GM21423 (cell line): ENCODE results near the gene EIF4A3.

ENCODE experiments used
- ATAC-seq: cut with Tn5 transposase; IDR thresholded peaks from one replicate; pipeline ENCODE4 v1.9.1; 2021; ENCODE audit warnings: mild to moderate bottlenecking, moderate library complexity; ENCODE audit not compliant: unreplicated experiment

Gene EIF4A3

DNA sequence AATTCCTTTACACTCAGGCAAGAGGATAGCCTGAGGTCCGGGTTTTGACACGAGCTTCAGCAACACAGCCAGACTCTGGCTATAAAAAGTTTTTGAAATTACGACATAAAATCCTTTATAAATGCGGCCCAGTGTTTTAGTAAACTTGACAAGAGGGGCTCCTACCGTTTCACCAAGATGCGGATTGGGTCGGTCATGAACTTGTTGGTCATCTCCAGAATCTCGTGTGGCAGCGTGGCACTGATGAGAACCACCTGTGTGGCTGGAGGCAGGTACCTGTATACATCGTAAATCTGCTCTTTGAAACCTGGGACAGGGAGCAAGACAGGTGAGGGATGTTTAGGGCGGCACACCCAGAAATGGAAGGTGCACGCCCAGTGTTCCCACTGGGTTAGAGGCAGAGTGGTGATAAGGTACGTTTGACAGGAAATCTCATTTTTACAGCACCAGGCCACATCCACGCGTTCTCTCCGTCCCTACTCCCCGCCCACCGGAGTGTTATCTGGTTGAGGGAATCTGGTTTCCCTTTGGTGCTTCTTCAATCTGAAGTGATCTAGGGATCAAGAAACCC is 8.0 kb downstream of the EIF4A3 start:
- ATAC-seq: no peak

- ATAC-seq: no peak
Observed at GRCh38 chr17:80137131-80137530, 9.8 kb downstream of the EIF4A3 start.

GRCh38 chr17:80133626-80133970 is 13.3 kb downstream of the EIF4A3 start:
- ATAC-seq: no peak

GRCh38 chr17:80132906-80133625 is 13.9 kb downstream of the EIF4A3 start:
- ATAC-seq: no peak

GRCh38 chr17:80130992-80131391 is 15.9 kb downstream of the EIF4A3 start:
- no peak for ATAC-seq

- ATAC-seq: no peak
Observed at GRCh38 chr17:80129006-80129565, 17.8 kb downstream of the EIF4A3 start.

DNA sequence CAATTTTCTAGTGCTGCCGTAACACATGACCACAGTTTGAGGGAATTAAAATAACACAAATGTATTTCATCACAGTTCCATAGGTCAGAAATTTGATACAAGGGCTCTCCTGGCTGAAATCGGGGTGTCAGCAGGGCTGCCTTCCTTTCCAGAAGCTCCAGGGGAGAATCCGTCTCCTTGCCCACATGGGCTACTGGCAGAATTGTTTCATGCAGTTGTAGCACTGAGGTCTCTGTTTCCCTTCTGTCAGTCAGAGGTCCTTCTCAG is 20.5 kb downstream of the EIF4A3 start:
- no peak for ATAC-seq

DNA sequence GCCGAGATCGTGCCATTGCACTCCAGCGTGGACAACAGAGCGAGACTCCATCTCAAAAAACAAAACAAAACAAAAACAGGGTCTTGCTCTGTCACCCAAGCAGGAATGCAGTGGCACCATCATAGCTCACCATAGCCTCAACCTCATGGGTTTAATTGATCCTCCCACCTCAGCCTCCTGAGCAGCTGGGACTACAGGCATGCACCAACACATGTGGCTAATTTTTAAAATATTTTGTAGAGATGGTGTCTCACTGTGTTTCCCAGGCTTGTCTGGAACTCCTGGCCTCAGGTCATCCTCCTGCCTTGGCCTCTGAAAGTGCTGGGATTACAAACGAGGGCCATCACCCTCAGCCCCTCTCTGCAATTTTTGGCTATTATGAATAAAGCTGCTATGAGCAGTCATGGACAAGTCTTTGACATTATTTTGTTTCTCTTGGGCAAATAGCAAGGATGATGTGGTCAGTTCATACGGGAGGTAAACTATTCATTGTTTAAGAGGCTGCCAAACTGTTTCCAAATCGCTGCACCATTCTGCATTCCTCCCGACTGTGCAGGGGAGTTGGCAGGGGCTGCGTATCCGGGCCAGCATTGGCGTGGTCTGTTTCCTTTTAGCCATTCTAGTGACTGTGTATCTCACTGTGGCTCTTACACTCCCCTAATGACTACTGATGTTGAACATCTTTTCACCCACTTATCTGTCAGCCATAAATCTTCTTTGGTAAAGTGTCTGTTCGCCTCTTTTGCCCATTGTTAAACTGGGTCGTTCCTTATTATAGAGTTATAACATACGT is 21.1 kb downstream of the EIF4A3 start:
- no peak for ATAC-seq

GRCh38 chr17:80124351-80124981 is 22.5 kb downstream of the EIF4A3 start:
- no peak for ATAC-seq

- ATAC-seq: no peak
Observed at GRCh38 chr17:80123791-80124190, 23.1 kb downstream of the EIF4A3 start.

DNA sequence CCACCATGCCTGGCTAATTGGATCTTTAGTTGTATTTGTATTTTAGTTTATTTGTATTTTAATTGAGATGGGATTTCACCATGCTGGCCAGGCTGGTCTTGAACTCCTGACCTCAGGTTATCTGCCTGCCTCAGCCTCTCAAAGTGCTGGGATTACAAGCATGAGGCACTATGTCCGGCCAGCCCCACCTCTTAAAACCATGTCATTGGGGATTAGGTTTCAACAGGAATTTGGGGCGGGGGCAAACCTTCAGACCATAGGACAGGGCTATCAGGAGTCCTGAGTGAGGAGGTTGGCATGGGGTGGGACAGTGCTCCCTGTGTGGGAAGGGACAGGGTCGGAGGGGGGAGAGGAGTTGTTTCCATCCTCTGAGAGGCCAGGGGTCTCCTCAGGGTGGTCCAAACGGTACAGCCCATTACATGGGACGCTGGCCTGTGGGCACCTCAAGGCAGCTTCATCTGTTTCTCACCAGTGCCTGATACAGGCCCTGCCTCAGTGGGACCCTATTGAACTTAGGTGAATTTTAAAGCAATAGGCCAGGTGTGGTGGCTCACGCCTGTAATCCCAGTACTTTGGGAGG is 23.9 kb downstream of the EIF4A3 start:
- no peak for ATAC-seq

- no peak for ATAC-seq
Observed at GRCh38 chr17:80122026-80122575, 24.8 kb downstream of the EIF4A3 start.

DNA sequence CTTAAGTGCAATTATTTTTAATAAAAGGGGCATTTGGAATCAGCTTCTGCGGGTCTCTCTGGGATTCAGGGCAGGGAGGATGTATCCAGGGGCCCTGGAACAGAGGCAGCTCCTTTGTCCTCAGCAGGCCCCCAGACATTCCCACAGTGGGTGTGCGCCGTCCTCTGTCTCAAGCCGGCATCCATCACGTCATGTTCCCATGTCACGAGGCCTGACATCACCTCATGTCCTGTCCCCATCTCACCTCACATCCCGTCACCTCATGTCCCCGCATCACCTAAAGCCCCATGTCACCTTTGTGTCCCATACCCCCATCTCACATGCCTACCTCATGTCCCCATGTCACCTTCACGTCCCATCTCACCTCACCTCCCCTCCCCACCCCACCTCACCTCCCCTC is 27.1 kb downstream of the EIF4A3 start:
- ATAC-seq: no peak

- no peak for ATAC-seq
Observed at GRCh38 chr17:80119271-80119791, 27.6 kb downstream of the EIF4A3 start.

- ATAC-seq: no peak
Observed at GRCh38 chr17:80118601-80119270, 28.2 kb downstream of the EIF4A3 start.

DNA sequence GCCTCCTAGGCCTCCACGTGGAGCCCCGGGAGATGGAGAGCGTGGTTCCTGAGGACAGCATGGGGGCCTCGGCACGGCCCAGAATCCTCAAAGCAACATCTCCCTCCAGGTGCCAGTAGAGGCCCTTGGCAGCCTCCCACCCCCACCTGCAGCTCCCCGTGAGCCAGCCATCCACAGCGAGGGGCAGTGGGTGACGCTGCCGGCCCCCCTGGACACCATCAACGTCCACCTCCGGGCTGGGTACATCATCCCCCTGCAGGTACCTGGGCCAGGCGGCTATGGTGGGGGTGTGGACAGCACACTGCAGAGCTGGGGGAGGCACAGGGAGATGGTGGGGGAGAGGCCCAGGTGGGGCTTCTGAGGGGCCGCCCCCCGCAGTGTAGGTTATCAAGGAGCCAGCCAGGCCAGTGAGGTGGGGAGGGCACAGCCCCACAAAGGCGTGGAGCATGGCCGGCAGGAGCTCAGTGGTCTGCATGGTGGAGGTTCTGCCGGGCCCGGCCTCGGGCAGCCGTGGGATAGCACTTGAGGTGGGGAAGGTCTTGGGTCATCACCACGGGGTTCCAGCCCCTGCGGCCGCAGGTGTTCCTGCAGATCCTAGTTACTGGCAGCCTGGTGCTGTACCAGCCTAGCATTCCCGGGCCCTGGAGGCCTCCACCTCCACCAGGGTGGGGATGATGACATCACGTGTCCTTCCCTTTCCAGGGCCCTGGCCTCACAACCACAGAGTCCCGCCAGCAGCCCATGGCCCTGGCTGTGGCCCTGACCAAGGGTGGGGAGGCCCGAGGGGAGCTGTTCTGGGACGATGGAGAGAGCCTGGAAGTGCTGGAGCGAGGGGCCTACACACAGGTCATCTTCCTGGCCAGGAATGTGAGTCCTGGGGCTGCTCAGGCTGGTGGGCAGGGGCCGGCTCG is 29.2 kb downstream of the EIF4A3 start:
- no peak for ATAC-seq

GRCh38 chr17:80116921-80117380 is 30.0 kb downstream of the EIF4A3 start:
- no peak for ATAC-seq

DNA sequence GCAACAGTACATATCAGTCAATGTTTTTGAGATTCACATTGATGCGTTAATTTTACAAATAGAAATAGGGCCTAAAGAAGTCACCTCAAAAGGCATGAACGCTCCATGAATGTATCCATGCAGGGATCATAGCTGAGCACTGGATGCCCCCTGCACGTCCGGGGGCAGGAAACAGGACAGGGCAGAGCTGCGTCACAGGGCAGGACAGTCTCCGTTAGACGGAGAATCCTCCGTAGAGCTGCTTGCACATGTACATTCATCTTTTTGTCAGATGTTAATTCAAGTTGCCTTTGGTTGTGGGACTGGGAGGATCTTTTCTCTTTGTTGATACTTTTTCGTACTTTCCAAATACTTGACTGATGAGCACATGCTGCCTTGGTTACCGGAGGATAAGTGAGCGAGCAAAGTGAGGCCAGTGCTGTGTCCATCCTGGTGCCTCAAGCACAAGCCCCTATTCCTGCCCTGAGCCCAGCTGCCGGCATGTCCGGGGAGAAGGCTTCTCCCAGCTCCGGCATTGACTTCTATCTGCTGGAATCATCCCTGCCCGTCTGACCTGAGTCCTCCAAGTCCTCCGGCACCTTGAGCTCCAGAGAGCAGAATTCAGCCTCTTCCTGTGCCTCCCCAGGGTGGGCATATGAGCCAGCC is 30.5 kb downstream of the EIF4A3 start:
- ATAC-seq: no peak

DNA sequence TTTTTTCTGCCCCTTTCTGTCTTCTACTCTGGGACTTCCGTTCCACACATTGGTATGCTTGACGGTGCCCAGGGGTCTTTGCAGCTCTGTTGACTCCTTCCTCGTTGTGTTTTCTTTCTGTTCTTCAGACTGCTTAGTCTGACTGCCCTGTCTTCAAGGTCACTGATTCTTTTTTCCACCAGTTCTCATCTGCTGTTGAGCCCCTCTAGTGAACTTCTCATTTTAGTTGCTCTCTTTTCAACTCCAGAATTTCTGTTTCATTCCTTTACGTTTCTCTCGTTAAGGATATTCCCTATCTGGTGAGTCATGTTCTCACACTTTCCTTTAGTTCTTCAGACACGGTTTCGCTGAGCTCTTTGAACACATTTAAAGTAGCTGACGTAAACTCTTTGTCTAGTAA is 31.8 kb downstream of the EIF4A3 start:
- no peak for ATAC-seq
